ENCODE measurements around the gene GRB14.

GRB14 gene

GRCh38 chr2:164625378-164625971, 4.2 kb upstream of the GRB14 start:
- H3K4me3 ChIP-seq (ENCODE audit: low read length), result no peak overlapping the region
- TF ChIP-seq ZNF274 (IDR thresholded peaks at IDR 0.05; ENCODE audit: low read depth, low read length), result no peak

GRCh38 chr2:164624316-164624715, 3.0 kb upstream of the GRB14 start:
- TF ChIP-seq ZNF274 (IDR thresholded peaks at IDR 0.05; ENCODE audit: low read depth, low read length), result no peak
- no peak overlapping the region for H3K4me3 ChIP-seq (ENCODE audit: low read length)

GRCh38 chr2:164622338-164623106, 1.2 kb upstream of the GRB14 start:
- no peak overlapping the region for H3K4me3 ChIP-seq (ENCODE audit: low read length)
- TF ChIP-seq ZNF274 (IDR thresholded peaks at IDR 0.05; ENCODE audit: low read depth, low read length), result no peak

GRCh38 chr2:164621764-164622105, 453 bp upstream of the GRB14 start:
- no peak overlapping the region for H3K4me3 ChIP-seq (ENCODE audit: low read length)
- no peak for TF ChIP-seq ZNF274 (IDR thresholded peaks at IDR 0.05; ENCODE audit: low read depth, low read length)

GRCh38 chr2:164620457-164620856, 825 bp downstream of the GRB14 start:
- no peak for TF ChIP-seq ZNF274 (IDR thresholded peaks at IDR 0.05; ENCODE audit: low read depth, low read length)
- no peak overlapping the region for H3K4me3 ChIP-seq (ENCODE audit: low read length)

GRCh38 chr2:164617466-164617865, 3.8 kb downstream of the GRB14 start:
- no peak for TF ChIP-seq ZNF274 (IDR thresholded peaks at IDR 0.05; ENCODE audit: low read depth, low read length)
- H3K4me3 ChIP-seq (ENCODE audit: low read length), result no peak overlapping the region

- no peak overlapping the region for H3K4me3 ChIP-seq (ENCODE audit: low read length)
- TF ChIP-seq ZNF274 (IDR thresholded peaks at IDR 0.05; ENCODE audit: low read depth, low read length), result no peak
These were observed 7.8 kb downstream of the GRB14 start for GRCh38 chr2:164613321-164613982.

- no peak overlapping the region for H3K4me3 ChIP-seq (ENCODE audit: low read length)
- TF ChIP-seq ZNF274 (IDR thresholded peaks at IDR 0.05; ENCODE audit: low read depth, low read length), result no peak
These were observed 11.5 kb downstream of the GRB14 start for GRCh38 chr2:164609790-164610189.

GRCh38 chr2:164606557-164606956, 14.7 kb downstream of the GRB14 start:
- TF ChIP-seq ZNF274 (IDR thresholded peaks at IDR 0.05; ENCODE audit: low read depth, low read length), result no peak
- H3K4me3 ChIP-seq (ENCODE audit: low read length), result no peak overlapping the region

GRCh38 chr2:164605295-164605694, 16.0 kb downstream of the GRB14 start:
- no peak overlapping the region for H3K4me3 ChIP-seq (ENCODE audit: low read length)
- TF ChIP-seq ZNF274 (IDR thresholded peaks at IDR 0.05; ENCODE audit: low read depth, low read length), result no peak

- TF ChIP-seq ZNF274 (IDR thresholded peaks at IDR 0.05; ENCODE audit: low read depth, low read length), result no peak
- no peak overlapping the region for H3K4me3 ChIP-seq (ENCODE audit: low read length)
These were observed 20.5 kb downstream of the GRB14 start for GRCh38 chr2:164600763-164601162.

- H3K4me3 ChIP-seq (ENCODE audit: low read length), result no peak overlapping the region
- TF ChIP-seq ZNF274 (IDR thresholded peaks at IDR 0.05; ENCODE audit: low read depth, low read length), result no peak
These were observed 21.2 kb downstream of the GRB14 start for GRCh38 chr2:164599954-164600589.

- no peak for TF ChIP-seq ZNF274 (IDR thresholded peaks at IDR 0.05; ENCODE audit: low read depth, low read length)
- H3K4me3 ChIP-seq (ENCODE audit: low read length), result no peak overlapping the region
These were observed 23.3 kb downstream of the GRB14 start for GRCh38 chr2:164597983-164598382.

GRCh38 chr2:164595031-164595430, 26.3 kb downstream of the GRB14 start:
- H3K4me3 ChIP-seq (ENCODE audit: low read length), result no peak overlapping the region
- no peak for TF ChIP-seq ZNF274 (IDR thresholded peaks at IDR 0.05; ENCODE audit: low read depth, low read length)

GRCh38 chr2:164593959-164594358, 27.3 kb downstream of the GRB14 start:
- no peak for TF ChIP-seq ZNF274 (IDR thresholded peaks at IDR 0.05; ENCODE audit: low read depth, low read length)
- H3K4me3 ChIP-seq (ENCODE audit: low read length), result no peak overlapping the region

All from GM08714 (cell line).